ENCODE measurements around the gene KCNJ18. TPM values are rescaled to one million over a fixed set of nuclear protein-coding genes. Genes with fewer than 3 reads are reported as not detected.
"Not testable (repeated sequence)": the region's sequence is repeated elsewhere in the genome, so short reads cannot be mapped to it uniquely, and the experiment has no call there.

KCNJ18 gene
- polyA plus RNA-seq = not detected

DNA sequence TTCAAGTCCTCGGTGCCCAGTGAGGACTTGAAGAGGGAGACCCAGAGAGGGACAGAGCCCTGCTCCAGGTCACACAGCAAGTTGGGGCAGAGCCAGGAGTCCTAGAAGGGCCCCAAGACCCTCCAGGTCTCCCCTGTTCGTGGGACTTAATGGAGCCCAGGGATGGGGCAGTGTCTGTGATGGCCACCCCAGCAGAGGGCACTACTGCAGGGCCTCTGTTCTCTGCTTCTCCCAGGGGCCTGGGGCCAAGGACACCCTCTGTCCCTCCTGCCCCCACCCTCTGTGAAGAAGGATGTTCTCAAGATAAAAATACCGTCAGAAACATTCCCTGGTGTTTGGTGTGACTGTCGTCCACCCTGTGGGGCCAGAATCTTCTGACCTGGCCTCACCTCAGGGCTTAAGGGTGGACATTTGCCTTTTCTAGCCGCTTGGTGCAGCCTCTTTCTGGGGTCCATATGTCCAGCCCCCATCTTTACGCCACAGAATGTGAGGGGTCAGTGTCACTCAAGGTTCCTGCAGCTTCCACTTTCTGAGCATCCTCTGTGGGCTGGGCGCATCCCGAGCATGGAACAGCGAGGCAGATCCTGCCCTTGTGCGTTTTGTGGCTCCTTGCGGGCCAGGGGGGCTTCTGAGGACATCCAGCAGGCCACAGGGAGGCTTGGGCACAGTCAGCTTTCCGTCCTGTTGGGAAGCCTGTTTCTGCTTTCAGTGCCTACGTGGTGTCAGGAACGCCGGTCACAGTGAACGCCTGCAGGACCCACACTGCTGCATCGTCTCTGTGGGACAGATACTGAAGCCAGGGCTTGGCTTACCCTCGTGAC, at the start of gene KCNJ18:
TSS of gene KCNJ18 (plus strand) at position 641 of the 821 bp plus-strand sequence. CDS start 10,264 bp downstream, outside the sequence.
- H3K27ac ChIP-seq (ENCODE audit: low read depth, low read length) = not testable (repeated sequence)
- whole genome bisulfite sequencing, 3 donors = 58 to 78% (median 73%) methylated on average over 15 to 17 of the region's 18 CpGs

DNA sequence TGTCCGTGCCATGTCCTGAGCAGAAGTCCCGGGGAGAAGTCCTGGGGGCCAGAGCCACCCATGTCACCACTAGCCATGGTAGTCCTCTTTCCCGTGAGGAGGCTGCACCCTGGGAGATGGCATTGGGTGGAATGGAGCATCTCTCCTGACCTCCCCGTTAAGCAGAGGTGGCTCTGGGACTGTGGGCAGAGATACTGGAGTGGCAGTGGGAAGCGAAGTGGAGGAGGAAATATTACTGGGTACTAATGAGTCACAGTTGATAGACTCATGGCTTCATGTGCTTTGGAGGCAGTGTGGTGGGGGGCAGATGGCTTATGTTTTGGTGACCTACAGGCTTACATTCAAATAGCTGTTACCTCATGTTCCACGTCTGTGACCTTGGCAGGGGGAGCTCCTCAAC, 44.2 kb upstream of the KCNJ18 start:
- H3K27ac ChIP-seq (ENCODE audit: low read depth, low read length) = not testable (repeated sequence)
- 67 to 84% (median 79%) methylated on average over 6 of the region's 6 CpGs for WGBS, 3 donors

- not testable (repeated sequence) for H3K27ac ChIP-seq (ENCODE audit: low read depth, low read length)
- WGBS, 3 donors = 61 to 80% (median 75%) methylated on average over 1 of the region's 1 CpG
Observed at GRCh38 chr17:21650043-21650442, 42.3 kb upstream of the KCNJ18 start.

DNA sequence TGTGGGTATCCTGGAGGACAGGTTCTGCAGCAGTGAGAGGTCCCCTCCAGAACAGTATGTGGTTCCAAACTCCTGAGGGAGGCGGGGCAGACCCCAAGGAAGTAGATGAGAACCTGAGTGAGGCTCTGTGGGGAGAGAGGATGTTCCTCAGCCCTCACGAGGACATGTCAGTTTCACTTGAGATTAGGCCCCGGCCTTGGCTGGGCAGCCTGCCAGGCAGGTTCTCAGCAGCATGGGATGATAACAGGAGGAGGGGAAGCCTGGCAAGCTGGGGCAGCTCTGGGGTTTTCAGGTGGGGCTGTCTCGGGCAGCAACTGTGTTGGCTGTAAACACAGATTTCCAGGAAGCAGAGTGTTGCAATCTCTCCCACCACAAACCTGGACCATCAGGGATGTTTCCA, 40.3 kb upstream of the KCNJ18 start:
- not testable (repeated sequence) for H3K27ac ChIP-seq (ENCODE audit: low read depth, low read length)
- WGBS, 3 donors = 20 to 29% (median 26%) methylated on average over 3 of the region's 4 CpGs

DNA sequence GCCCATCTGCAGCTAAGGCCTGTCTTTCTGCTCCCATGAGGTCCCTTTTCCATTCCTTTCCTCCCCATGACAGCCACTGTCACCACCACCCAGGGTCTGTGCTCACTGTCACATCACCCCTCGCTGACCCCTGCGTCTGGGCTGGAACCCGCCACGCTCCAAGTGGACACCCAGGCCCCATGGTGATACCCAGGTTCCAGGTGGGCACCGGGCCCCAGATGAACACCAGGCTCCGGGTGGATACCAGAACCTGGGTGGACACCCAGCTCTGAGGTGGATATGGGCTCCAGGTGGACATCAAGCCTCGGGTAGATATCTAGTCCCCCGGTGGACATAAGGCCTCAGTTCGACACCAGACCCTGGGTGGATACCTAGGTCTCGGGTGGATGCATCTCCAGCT, 39.1 kb upstream of the KCNJ18 start:
- WGBS, 3 donors = 69 to 90% (median 86%) methylated on average over 10 of the region's 10 CpGs
- H3K27ac ChIP-seq (ENCODE audit: low read depth, low read length) = not testable (repeated sequence)

DNA sequence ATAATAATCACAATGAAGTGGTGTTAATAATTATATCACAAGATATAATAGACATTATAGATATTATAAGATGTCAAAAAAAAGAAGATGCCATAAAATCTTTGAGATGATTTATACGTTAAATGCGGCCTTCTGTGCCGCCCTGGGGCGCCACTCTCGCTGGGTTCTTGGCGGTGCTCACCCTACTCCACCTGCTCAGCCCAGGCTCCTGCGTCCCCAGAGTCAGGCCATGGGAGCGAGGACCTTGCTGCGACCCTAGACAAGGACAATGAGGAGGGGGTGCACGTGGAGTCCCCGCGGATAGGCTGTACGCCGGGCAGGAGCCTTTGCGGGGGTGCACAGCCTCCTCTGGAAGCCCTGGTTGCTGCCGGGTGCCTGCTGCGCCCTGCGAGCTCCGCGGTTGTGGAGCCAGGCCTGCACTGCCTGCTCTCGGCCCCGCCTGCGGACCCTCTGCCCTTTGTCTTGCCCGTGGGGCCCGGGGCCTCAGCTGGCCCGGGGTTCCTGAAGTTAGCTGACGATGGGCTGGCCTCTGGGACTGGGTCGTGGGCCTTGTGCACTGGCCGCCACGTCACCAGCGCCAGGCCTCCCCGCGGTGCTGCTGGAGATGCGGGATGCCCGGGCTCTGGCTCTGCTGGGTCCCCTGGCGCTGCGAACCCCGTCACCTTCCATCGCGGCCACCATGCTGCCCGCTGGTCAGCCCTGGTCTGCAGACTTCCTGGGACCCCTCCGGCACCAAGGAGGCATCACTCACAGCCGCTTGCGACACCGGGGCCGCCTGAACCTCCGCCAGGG, 35.6 kb upstream of the KCNJ18 start:
- WGBS, 3 donors = 60 to 67% (median 64%) methylated on average over 46 to 47 of the region's 47 CpGs
- not testable (repeated sequence) for H3K27ac ChIP-seq (ENCODE audit: low read depth, low read length)

DNA sequence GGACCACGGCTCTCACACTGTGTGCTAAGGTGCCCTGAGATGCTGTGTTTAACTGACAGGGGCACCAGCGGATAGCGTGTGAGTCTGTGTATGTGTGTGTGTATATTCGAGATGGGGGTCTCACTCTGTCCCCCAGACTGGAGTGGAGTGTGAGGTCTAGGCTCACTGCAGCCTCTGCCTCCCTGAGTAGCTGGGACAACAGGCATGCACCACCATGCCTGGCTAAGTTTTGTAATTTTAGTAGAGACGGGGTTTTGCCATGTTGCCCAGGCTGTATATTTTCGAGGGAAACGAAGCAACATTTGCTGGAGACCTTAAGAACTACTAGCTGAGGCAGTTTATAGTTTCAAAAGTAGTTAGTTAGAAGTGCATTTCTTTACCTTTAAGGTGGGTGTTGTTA, 32.7 kb upstream of the KCNJ18 start:
- 40 to 64% (median 62%) methylated on average over 5 to 6 of the region's 7 CpGs for WGBS, 3 donors
- H3K27ac ChIP-seq (ENCODE audit: low read depth, low read length) = not testable (repeated sequence)

DNA sequence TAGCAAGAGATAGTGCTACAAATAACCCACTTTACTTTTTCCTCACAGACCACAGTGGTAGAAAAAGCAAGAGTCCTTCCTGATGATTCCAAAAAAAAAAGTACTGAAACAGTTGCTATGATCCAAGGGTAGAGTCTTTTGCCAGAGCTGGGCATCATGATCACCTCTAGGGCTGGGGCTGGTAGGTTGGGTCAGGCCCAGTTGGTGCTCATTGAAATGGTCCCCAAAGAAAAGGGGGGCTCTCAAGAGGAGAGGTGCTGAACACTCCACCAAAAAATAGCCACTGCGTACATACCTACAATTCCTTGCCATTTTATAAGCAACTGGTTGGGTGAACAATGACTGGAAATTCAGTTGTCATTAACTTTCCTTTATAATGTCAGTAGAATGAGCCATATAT, 30.9 kb upstream of the KCNJ18 start:
- not testable (repeated sequence) for H3K27ac ChIP-seq (ENCODE audit: low read depth, low read length)
- 44 to 88% (median 88%) methylated on average over 1 of the region's 1 CpG for WGBS, 3 donors

DNA sequence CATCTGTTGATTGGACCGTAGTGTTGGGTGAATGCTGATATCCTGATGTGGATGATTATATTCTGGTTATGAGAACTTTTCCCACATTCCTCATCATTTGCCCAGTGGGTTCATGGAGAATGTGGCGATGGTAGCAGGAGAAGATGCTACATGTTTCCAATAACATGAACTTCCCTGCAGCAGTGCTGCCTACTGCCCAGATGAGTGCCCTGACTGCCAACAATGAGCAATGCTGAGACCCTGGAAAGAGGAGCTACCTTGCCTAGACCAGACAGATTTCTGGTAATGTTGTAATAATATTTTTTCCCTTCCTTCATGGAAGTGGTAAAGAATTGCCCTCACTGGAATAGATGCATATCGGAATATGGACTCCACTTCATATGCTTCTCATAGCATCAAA, 29.2 kb upstream of the KCNJ18 start:
- not testable (repeated sequence) for H3K27ac ChIP-seq (ENCODE audit: low read depth, low read length)
- 62 to 70% (median 67%) methylated on average over 3 of the region's 3 CpGs for WGBS, 3 donors

GRCh38 chr17:21663614-21664474, 28.5 kb upstream of the KCNJ18 start:
- WGBS, 3 donors = 58 to 69% (median 58%) methylated on average over 7 of the region's 7 CpGs
- not testable (repeated sequence) for H3K27ac ChIP-seq (ENCODE audit: low read depth, low read length)

DNA sequence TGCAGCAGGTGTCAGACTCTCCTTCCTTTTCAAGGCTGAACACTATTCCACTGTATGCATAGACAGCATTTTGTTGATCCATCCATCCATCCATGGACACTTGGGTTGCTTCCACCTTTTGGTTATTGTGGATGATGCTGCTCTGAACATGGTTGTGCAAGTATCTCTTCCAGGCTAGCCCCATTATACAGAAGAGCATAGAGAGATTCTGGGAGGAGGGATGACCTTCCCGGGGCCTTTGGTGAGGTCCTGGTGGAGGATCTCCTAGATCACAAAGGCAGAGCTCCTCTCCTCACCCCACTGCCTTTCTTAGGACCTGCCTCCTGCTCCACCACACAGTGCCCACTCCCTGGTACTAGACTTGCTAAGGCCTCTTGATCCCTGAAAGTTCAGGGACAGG, 27.2 kb upstream of the KCNJ18 start:
- WGBS, 3 donors = 56 to 72% (median 71%) methylated on average over 1 of the region's 1 CpG
- H3K27ac ChIP-seq (ENCODE audit: low read depth, low read length) = not testable (repeated sequence)

- 43 to 55% (median 52%) methylated on average over 2 of the region's 2 CpGs for WGBS, 3 donors
- H3K27ac ChIP-seq (ENCODE audit: low read depth, low read length) = not testable (repeated sequence)
Observed at GRCh38 chr17:21665935-21666493, 26.3 kb upstream of the KCNJ18 start.

- WGBS, 3 donors = 40 to 55% (median 49%) methylated on average over 3 of the region's 3 CpGs
- H3K27ac ChIP-seq (ENCODE audit: low read depth, low read length) = not testable (repeated sequence)
Observed at GRCh38 chr17:21666711-21667412, 25.5 kb upstream of the KCNJ18 start.

- WGBS, 3 donors = 37 to 43% (median 42%) methylated on average over 7 of the region's 7 CpGs
- not testable (repeated sequence) for H3K27ac ChIP-seq (ENCODE audit: low read depth, low read length)
Observed at GRCh38 chr17:21667413-21668117, 24.8 kb upstream of the KCNJ18 start.

GRCh38 chr17:21668118-21668488, 24.2 kb upstream of the KCNJ18 start:
- not testable (repeated sequence) for H3K27ac ChIP-seq (ENCODE audit: low read depth, low read length)
- 45 to 79% (median 60%) methylated on average over 3 of the region's 3 CpGs for WGBS, 3 donors

- WGBS, 3 donors = 66 to 80% (median 79%) methylated on average over 11 to 13 of the region's 13 CpGs
- H3K27ac ChIP-seq (ENCODE audit: low read depth, low read length) = not testable (repeated sequence)
Observed at GRCh38 chr17:21668746-21669508, 23.4 kb upstream of the KCNJ18 start.
